Endodermal cell (in vitro differentiated cells): ENCODE measurements around the gene FEN1. TPM values are rescaled to one million over a fixed set of nuclear protein-coding genes. Genes with fewer than 3 reads are reported as not detected.

Source experiments
- DNase-seq: peaks from one replicate; pipeline ENCODE4 v3.0.0-alpha.2; 2017
- H3K27ac ChIP-seq: 2 replicates; pipeline ENCODE4 v1.5.1; 2013; ENCODE audit warnings: mild to moderate bottlenecking, low read depth, low read length, moderate library complexity
- H3K27me3 ChIP-seq: 2 replicates; pipeline ENCODE4 v1.6.1; 2013; ENCODE audit warnings: mild to moderate bottlenecking, low read length, moderate library complexity; ENCODE audit not compliant: insufficient read depth, control insufficient read depth, poor library complexity, severe bottlenecking
- H3K36me3 ChIP-seq: 2 replicates; pipeline ENCODE4 v1.7.0; 2013; ENCODE audit warnings: mild to moderate bottlenecking, low read length, moderate library complexity; ENCODE audit not compliant: control insufficient read depth, insufficient read depth
- H3K4me1 ChIP-seq: one replicate; pipeline ENCODE4 v1.7.0; 2013; ENCODE audit warnings: low read length; ENCODE audit not compliant: control insufficient read depth, insufficient read depth
- H3K4me3 ChIP-seq: 2 replicates; pipeline ENCODE4 v1.5.1; 2013; ENCODE audit warnings: mild to moderate bottlenecking, low read length, moderate library complexity
- H3K9ac ChIP-seq: 2 replicates; pipeline ENCODE4 v1.6.1; 2013; ENCODE audit warnings: mild to moderate bottlenecking, low read length, moderate library complexity; ENCODE audit not compliant: poor library complexity, severe bottlenecking; ENCODE audit errors: extremely low read depth
- H3K9me3 ChIP-seq: 2 replicates; pipeline ENCODE4 v1.6.1; 2013; ENCODE audit warnings: mild to moderate bottlenecking, low read length, moderate library complexity; ENCODE audit not compliant: control insufficient read depth
- H3K27ac Mint-ChIP-seq: 2 replicates; pipeline ENCODE4 v1.8.0; 2020; ENCODE audit warnings: mixed read lengths
- H3K27me3 Mint-ChIP-seq: 2 replicates; pipeline ENCODE4 v1.8.0; 2021; ENCODE audit warnings: mild to moderate bottlenecking, mixed read lengths; ENCODE audit not compliant: insufficient read depth
- H3K36me3 Mint-ChIP-seq: 2 replicates; pipeline ENCODE4 v1.8.0; 2020; ENCODE audit warnings: low read depth, mixed read lengths
- H3K4me1 Mint-ChIP-seq: 2 replicates; pipeline ENCODE4 v1.8.0; 2020; ENCODE audit warnings: mixed read lengths
- H3K4me3 Mint-ChIP-seq: 2 replicates; pipeline ENCODE4 v1.8.0; 2020; ENCODE audit warnings: mild to moderate bottlenecking, moderate library complexity, mixed read lengths
- H3K9me3 Mint-ChIP-seq: 2 replicates; pipeline ENCODE4 v1.8.0; 2020; ENCODE audit warnings: mild to moderate bottlenecking, mixed read lengths
- WGBS, 2 experiments: methylation state at CpG; one replicate each; pipeline versions ENCODE4 v1.1.5 to v1.1.7; 2013; ENCODE audit warnings: missing lambda C conversion rate in 2 of 2, mixed read lengths in 1 of 2; ENCODE audit not compliant: insufficient coverage in 1 of 2, insufficient read length in 1 of 2; 5-methylcytosine and 5-hydroxymethylcytosine counted together
- total RNA-seq, 2 donors: library from RNA; stranded (reverse); fragmentation: NEBNext Ultra II Directional in 1 of 2; extraction: Animal tissue kit (Norgen Biotek cat#: 25700) in 1 of 2; gene quantifications; 2 replicates in 1 of 2; 3 replicates in 1 of 2; pipeline ENCODE4 v1.2.1, GENCODE V29; 2021
- TF ChIP-seq, protein P1 (sequence below): fragments of 200-600 bp; sonication (generic); conservative IDR thresholded peaks from 2 replicates; pipeline ENCODE4 v1.5.0; 2021; ENCODE audit warnings: antibody characterized with exemption, mild to moderate bottlenecking

Gene FEN1
- total RNA-seq, 2 donors from 2014 or later = 66.7 to 81.8 TPM

DNA sequence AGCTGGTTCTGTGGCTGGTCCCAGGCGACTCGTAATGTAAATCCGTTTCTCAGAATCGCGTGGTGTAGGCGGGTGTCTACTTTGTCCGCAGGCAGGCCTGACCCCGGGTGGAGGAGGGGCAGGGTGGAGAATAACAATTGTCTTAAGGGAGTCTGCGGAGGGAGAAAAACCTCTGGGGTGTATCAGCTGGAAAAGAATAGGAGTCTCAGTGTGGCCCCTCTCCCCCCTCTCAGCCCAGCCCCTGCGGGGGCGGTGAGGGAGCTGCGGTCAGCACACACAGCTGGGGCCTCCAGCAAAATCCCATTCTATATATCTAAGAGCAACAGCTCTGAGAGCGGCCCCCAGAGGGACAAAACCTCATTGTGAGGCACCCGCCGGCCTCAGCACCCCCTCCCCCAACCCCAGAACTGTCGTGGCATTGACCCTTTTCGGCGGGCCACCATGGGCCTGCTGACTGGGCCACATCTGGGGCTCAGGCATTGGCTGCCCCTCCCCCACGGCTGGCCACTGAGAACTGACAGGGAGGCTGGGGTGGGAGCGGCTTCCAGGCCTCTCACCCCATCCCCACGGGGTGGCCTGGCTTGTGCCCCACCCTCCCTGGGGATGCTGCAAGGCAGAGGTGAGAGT is 43.0 kb upstream of the FEN1 start:
- Mint-ChIP-seq H3K36me3 (no peaks in the 10 kb centered on the region), H3K9me3 (no peaks in the 10 kb centered on the region), H3K4me3 (peak overlapping the region; percentile 14), H3K27ac (peak overlapping the region; percentile 37), H3K27me3 (peaks cover 27% of the 10 kb centered on the region), H3K4me1 (peaks cover 26% of the 10 kb centered on the region)
- H3K9ac ChIP-seq = no peak overlapping the region
- no peaks in the 10 kb centered on the region for H3K27me3 ChIP-seq
- H3K9me3 ChIP-seq = no peaks in the 10 kb centered on the region
- TF ChIP-seq, protein P1, sequence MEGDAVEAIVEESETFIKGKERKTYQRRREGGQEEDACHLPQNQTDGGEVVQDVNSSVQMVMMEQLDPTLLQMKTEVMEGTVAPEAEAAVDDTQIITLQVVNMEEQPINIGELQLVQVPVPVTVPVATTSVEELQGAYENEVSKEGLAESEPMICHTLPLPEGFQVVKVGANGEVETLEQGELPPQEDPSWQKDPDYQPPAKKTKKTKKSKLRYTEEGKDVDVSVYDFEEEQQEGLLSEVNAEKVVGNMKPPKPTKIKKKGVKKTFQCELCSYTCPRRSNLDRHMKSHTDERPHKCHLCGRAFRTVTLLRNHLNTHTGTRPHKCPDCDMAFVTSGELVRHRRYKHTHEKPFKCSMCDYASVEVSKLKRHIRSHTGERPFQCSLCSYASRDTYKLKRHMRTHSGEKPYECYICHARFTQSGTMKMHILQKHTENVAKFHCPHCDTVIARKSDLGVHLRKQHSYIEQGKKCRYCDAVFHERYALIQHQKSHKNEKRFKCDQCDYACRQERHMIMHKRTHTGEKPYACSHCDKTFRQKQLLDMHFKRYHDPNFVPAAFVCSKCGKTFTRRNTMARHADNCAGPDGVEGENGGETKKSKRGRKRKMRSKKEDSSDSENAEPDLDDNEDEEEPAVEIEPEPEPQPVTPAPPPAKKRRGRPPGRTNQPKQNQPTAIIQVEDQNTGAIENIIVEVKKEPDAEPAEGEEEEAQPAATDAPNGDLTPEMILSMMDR = no peak
- 26 to 28% methylated on average over 8 to 21 of the region's 21 CpGs for WGBS, 2 experiments
- no peak overlapping the region for H3K27ac ChIP-seq
- no peaks in the 10 kb centered on the region for H3K36me3 ChIP-seq
- H3K4me1 ChIP-seq = peaks cover 27% of the 10 kb centered on the region
- H3K4me3 ChIP-seq = no peak overlapping the region
- DNase-seq = peak; percentile 67

DNA sequence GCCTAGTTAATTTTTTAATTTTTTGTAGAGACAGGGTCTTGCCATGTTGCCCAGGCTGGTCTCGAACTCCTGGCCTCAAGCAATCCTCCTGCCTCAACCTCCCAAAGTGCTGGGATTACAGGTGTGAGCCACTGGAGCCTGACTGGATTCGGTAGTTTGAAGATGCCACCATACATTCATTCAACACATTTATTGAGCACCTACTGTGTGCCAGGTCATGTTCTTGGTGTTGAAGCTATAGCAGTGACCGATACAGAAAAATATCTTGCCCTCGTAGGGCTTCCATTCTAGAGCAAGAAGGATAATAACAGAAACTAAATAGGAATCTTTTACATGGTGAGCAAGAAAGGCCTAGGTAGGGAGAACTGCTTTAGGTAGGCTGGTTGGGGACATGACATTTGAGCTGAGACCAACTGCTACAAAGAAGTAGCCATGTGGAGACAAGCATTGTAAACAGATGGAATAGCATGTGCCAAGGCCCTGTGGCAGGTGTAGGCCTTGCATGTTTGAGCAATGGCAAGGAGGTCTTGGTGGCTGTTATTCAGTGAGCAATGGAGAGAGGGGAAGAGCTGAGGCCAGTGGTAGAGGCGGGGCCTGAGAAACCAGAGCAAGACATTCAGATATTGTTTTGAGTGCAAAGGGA is 42.0 kb upstream of the FEN1 start:
- WGBS, 2 experiments = 94 to 97% methylated on average over 5 of the region's 5 CpGs
- Histone ChIP-seq H3K27me3 (no peaks in the 10 kb centered on the region), H3K9me3 (no peaks in the 10 kb centered on the region), H3K27ac (no peak overlapping the region), H3K4me1 (peaks cover 38% of the 10 kb centered on the region), H3K9ac (no peak overlapping the region), H3K36me3 (no peaks in the 10 kb centered on the region), H3K4me3 (no peak overlapping the region)
- Mint-ChIP-seq H3K36me3 (no peaks in the 10 kb centered on the region), H3K4me3 (peak overlapping the region; percentile 1), H3K27me3 (peaks cover 27% of the 10 kb centered on the region), H3K4me1 (peaks cover 29% of the 10 kb centered on the region), H3K27ac (no peak overlapping the region), H3K9me3 (no peaks in the 10 kb centered on the region)
- no peak for DNase-seq
- TF ChIP-seq, protein P1 = no peak

DNA sequence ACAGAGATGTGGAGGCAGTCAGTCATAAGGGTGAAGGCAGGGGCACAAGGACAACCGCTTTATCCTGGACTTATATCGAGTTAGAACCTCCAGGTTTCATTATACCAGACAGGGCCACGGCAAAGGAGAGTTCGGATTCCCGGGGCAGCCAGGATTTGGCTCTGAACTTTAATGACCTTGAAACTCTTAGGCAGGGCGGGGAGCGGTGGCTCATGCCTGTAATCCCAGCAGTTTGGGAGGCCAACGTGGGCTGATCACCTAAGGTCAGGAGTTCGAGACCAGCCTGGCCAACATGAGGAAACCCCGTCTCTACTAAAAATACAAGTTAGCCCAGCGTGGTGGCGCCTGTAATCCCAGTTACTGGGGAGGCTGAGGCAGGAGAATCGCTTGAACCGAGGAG is 41.3 kb upstream of the FEN1 start:
- Histone ChIP-seq H3K27ac (no peak overlapping the region), H3K4me1 (peaks cover 42% of the 10 kb centered on the region), H3K9me3 (no peaks in the 10 kb centered on the region), H3K9ac (no peak overlapping the region), H3K4me3 (no peak overlapping the region), H3K36me3 (no peaks in the 10 kb centered on the region), H3K27me3 (no peaks in the 10 kb centered on the region)
- DNase-seq = no peak
- Mint-ChIP-seq H3K27ac (no peak overlapping the region), H3K36me3 (no peaks in the 10 kb centered on the region), H3K27me3 (peaks cover 27% of the 10 kb centered on the region), H3K9me3 (no peaks in the 10 kb centered on the region), H3K4me3 (peak overlapping the region; percentile 1), H3K4me1 (peaks cover 34% of the 10 kb centered on the region)
- TF ChIP-seq, protein P1 = no peak
- 90 to 92% methylated on average over 14 of the region's 14 CpGs for WGBS, 2 experiments
